HepG2 (cell line): ENCODE results near the gene EXOC1. TPM values are rescaled to one million over a fixed set of nuclear protein-coding genes. Genes with fewer than 3 reads are reported as not detected.

Experiments
- CCAR2 ChIP-seq: fragments of 200-400 bp; formaldehyde crosslinking; optimal IDR thresholded peaks from 2 replicates; pipeline ENCODE3; 2018; ENCODE audit warnings: low read depth, mild to moderate bottlenecking, low read length, moderate library complexity
- ELF1 ChIP-seq: sonication (generic); formaldehyde crosslinking; IDR thresholded peaks from 2 replicates; pipeline ENCODE4 v1.4.0; 2020; ENCODE audit warnings: missing genetic modification reagents
- FOXA3 ChIP-seq: IDR thresholded peaks from 2 replicates; pipeline ENCODE4 v1.6.1; 2016; ENCODE audit warnings: missing genetic modification reagents, missing compliant biosample characterization
- GABPB1 ChIP-seq: IDR thresholded peaks from 2 replicates; pipeline ENCODE4 v1.6.1; 2016; ENCODE audit warnings: mild to moderate bottlenecking, missing genetic modification reagents, moderate library complexity, missing compliant biosample characterization
- GLI4 ChIP-seq: sonication (generic); formaldehyde crosslinking; IDR thresholded peaks from 2 replicates; pipeline ENCODE4 v1.5.1; 2020; ENCODE audit warnings: missing genetic modification reagents, mild to moderate bottlenecking, moderate library complexity, borderline replicate concordance
- HHEX ChIP-seq: IDR thresholded peaks from 2 replicates; pipeline ENCODE4 v1.6.1; 2016; ENCODE audit warnings: control low read depth
- HIVEP1 ChIP-seq: sonication (generic); formaldehyde crosslinking; IDR thresholded peaks from 2 replicates; pipeline ENCODE4 v1.4.0; 2020; ENCODE audit warnings: mild to moderate bottlenecking, missing genetic modification reagents
- MAFK ChIP-seq, 2 experiments: IDR thresholded peaks in 1 of 2; conservative IDR thresholded peaks in 1 of 2; 2 replicates each; pipeline ENCODE4 v1.6.1; 2011; ENCODE audit warnings: improper control_type of control experiment in 2 of 2, low read length in 2 of 2
- NFE2L2 ChIP-seq: fragments of 150-350 bp; IDR thresholded peaks from 2 replicates; pipeline ENCODE4 v1.6.1; 2014; ENCODE audit warnings: low read length
- PCBP2 ChIP-seq: fragments of 200-400 bp; formaldehyde crosslinking; optimal IDR thresholded peaks from 2 replicates; pipeline ENCODE3; 2018; ENCODE audit warnings: low read length, low read depth; ENCODE audit not compliant: poor library complexity, severe bottlenecking
- POGZ ChIP-seq: sonication (generic); formaldehyde crosslinking; IDR thresholded peaks from 2 replicates; pipeline ENCODE4 v1.4.0; 2020; ENCODE audit warnings: mild to moderate bottlenecking, missing genetic modification reagents
- POLR2A ChIP-seq, 2 experiments: IDR thresholded peaks; 2 replicates each; pipeline ENCODE4 v1.6.1; 2011; ENCODE audit warnings: low read depth in 2 of 2, low read length in 2 of 2, mild to moderate bottlenecking in 1 of 2, moderate library complexity in 1 of 2; ENCODE audit not compliant: insufficient read depth in 1 of 2
- SNAI1 ChIP-seq: sonication (generic); formaldehyde crosslinking; IDR thresholded peaks from 2 replicates; pipeline ENCODE4 v1.5.0; 2020; ENCODE audit warnings: mild to moderate bottlenecking, missing genetic modification reagents, borderline replicate concordance
- SSRP1 ChIP-seq: IDR thresholded peaks from 2 replicates; pipeline ENCODE4 v1.6.1; 2016; ENCODE audit warnings: control low read depth
- ZKSCAN5 ChIP-seq: sonication (generic); formaldehyde crosslinking; IDR thresholded peaks from 2 replicates; pipeline ENCODE4 v1.5.1; 2020; ENCODE audit warnings: mild to moderate bottlenecking, missing genetic modification reagents
- ZNF225 ChIP-seq: sonication (generic); formaldehyde crosslinking; IDR thresholded peaks from 2 replicates; pipeline ENCODE4 v1.4.0; 2020; ENCODE audit warnings: mild to moderate bottlenecking, missing genetic modification reagents
- ZNF30 ChIP-seq: sonication (generic); formaldehyde crosslinking; IDR thresholded peaks from 2 replicates; pipeline ENCODE4 v1.5.0; 2020; ENCODE audit warnings: mild to moderate bottlenecking, missing genetic modification reagents
- ZNF543 ChIP-seq: sonication (generic); formaldehyde crosslinking; IDR thresholded peaks from 2 replicates; pipeline ENCODE4 v1.4.0; 2020; ENCODE audit warnings: mild to moderate bottlenecking, missing genetic modification reagents
- ZNF547 ChIP-seq: sonication (generic); formaldehyde crosslinking; IDR thresholded peaks from 2 replicates; pipeline ENCODE4 v1.5.1; 2020; ENCODE audit warnings: mild to moderate bottlenecking, missing genetic modification reagents
- ZNF616 ChIP-seq: sonication (generic); formaldehyde crosslinking; IDR thresholded peaks from 2 replicates; pipeline ENCODE4 v1.5.0; 2020; ENCODE audit warnings: low read depth, mild to moderate bottlenecking, missing genetic modification reagents
- ZNF768 ChIP-seq: sonication (generic); formaldehyde crosslinking; IDR thresholded peaks from 2 replicates; pipeline ENCODE4 v1.4.0; 2020; ENCODE audit warnings: missing genetic modification reagents
- ZNF784 ChIP-seq: sonication (generic); formaldehyde crosslinking; IDR thresholded peaks from 2 replicates; pipeline ENCODE4 v1.5.1; 2020; ENCODE audit warnings: missing genetic modification reagents, mild to moderate bottlenecking, borderline replicate concordance
- ZSCAN12 ChIP-seq: sonication (generic); formaldehyde crosslinking; IDR thresholded peaks from 2 replicates; pipeline ENCODE4 v1.9.0; 2021; ENCODE audit warnings: mild to moderate bottlenecking, missing genetic modification reagents
- polyA plus RNA-seq, 8 experiments: library from polyadenylated mRNA; depleted of rRNA in 3 of 8; stranded (reverse) in 7 of 8; unstranded in 1 of 8; fragments of >200 nt; fragmentation: Illumina TruSeq in 4 of 8; extraction: Trizol in 4 of 8; gene quantifications; 2 replicates each; pipeline versions ENCODE4 v1.2.1 to v1.2.3, GENCODE V29; 2011 to 2016; ENCODE audit warnings: low read depth in 4 of 8, missing spikeins in 1 of 8, mixed read lengths in 1 of 8; ENCODE audit not compliant: insufficient read depth in 1 of 8
- total RNA-seq, 5 experiments: library from RNA; depleted of rRNA; stranded (reverse); fragments of >200 nt; fragmentation: Illumina TruSeq; extraction: Trizol; gene quantifications; 2 replicates each; pipeline ENCODE4 v1.2.3, GENCODE V29; 2016; ENCODE audit warnings: low read depth in 1 of 5
- TF ChIP-seq, protein P1 (sequence below): IDR thresholded peaks from 2 replicates; pipeline ENCODE4 v1.6.1; 2016; ENCODE audit warnings: mild to moderate bottlenecking, missing biosample characterization, missing genetic modification reagents
- TF ChIP-seq, protein P2 (sequence below): sonication (generic); formaldehyde crosslinking; IDR thresholded peaks from 2 replicates; pipeline ENCODE4 v1.4.0; 2020; ENCODE audit warnings: missing genetic modification reagents, borderline replicate concordance
- TF ChIP-seq, protein P3 (sequence below), 2 experiments: sonication (generic) in 1 of 2; formaldehyde crosslinking in 1 of 2; IDR thresholded peaks; 2 replicates each; pipeline versions ENCODE4 v1.4.0 to v1.6.1; 2018 to 2020; ENCODE audit warnings: missing genetic modification reagents in 2 of 2, borderline replicate concordance in 1 of 2, low read depth in 1 of 2, mild to moderate bottlenecking in 1 of 2, missing biosample characterization in 1 of 2

EXOC1 gene
- total and polyA plus RNA-seq, 2 of the 13 experiments (the other 11 are each of a cell fraction or from before 2014, with no cell fraction given) = 9.1 to 18.4 TPM

DNA sequence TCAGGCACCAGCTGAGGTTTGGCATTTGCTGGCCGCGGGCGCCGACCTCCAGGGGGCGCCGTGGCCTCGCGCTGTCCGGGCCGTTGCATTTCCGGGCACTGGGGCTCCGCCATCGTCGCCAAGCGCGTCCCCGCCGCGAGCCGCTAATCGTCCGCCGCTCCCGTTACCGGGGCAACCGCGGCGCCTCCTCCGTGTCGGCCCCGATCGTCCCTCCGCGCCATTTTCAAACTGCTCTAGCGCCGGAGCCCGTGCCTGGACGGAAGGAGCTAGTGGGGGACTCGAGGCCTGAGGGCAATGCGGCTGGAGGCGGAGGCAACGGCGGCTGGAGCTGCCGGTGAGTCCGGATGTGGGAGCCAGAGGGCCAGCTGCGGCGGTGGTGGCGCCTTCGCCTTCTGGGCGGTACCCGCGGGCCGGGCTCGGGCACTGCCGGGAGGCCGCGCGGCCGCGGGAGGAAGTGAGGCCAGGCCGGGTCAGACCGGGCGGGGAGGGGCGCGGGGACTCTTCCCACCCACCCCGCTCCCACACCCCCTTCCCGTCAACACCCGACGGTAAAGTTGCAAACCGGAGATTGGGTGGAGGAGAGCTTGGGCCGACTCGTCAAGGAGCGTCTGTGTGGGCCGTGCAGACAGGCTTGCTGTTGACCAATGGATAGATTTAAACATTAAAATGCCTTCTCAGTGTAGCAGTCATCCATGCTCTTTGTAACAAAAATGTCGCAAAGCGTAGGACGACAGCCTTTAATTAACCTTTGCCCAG, 95.5 kb downstream of the EXOC1 start, which contains the start of gene CEP135 (continued):
- TF ChIP-seq ELF1 (CRISPR knock-in tag) (peak; percentile 86), ZNF616 (CRISPR knock-in tag) (peak; percentile 69; the same call in 1 of the 2 replicates), ZNF784 (CRISPR knock-in tag) (peak; percentile 88; the same call in 1 of the 2 replicates), NFE2L2 (no peak), FOXA3 (CRISPR knock-in tag) (peak; percentile 5; the same call in 1 of the 2 replicates), ZNF225 (CRISPR knock-in tag) (peak; percentile 42; the same call in 1 of the 2 replicates), PCBP2 (no peak), GLI4 (CRISPR knock-in tag) (peak; percentile 89; the same call in 1 of the 2 replicates), POGZ (CRISPR knock-in tag) (peak; percentile 95), SSRP1 (CRISPR knock-in tag) (no peak), ZNF547 (CRISPR knock-in tag) (peak; percentile 95), ZSCAN12 (0 out of 2 replicates have a peak, but pooled peaks have one; percentile 38), ZNF543 (CRISPR knock-in tag) (peak; percentile 60; the same call in 1 of the 2 replicates), CCAR2 (no peak), POLR2A (IDR thresholded peaks at IDR 0.05; ENCODE audit: insufficient read depth in 1 of 2, low read depth in 2 of 2, low read length in 2 of 2) (peak; percentile 56 to 72), ZKSCAN5 (CRISPR knock-in tag) (no peak), HHEX (CRISPR knock-in tag) (no peak), GABPB1 (CRISPR knock-in tag) (peak; percentile 93), ZNF30 (CRISPR knock-in tag) (no peak), HIVEP1 (CRISPR knock-in tag) (peak; percentile 69), ZNF768 (CRISPR knock-in tag) (peak; percentile 77), SNAI1 (CRISPR knock-in tag) (peak; percentile 46; the same call in 1 of the 2 replicates), MAFK (conservative IDR thresholded peaks at IDR 0.05 in 1 of 2, IDR thresholded peaks at IDR 0.05 in 1 of 2; ENCODE audit: low read length in 2 of 2) (no peak)
- TF ChIP-seq, protein P1, sequence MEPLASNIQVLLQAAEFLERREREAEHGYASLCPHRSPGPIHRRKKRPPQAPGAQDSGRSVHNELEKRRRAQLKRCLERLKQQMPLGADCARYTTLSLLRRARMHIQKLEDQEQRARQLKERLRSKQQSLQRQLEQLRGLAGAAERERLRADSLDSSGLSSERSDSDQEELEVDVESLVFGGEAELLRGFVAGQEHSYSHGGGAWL (CRISPR knock-in tag) = peak; percentile 85
- TF ChIP-seq, protein P2, sequence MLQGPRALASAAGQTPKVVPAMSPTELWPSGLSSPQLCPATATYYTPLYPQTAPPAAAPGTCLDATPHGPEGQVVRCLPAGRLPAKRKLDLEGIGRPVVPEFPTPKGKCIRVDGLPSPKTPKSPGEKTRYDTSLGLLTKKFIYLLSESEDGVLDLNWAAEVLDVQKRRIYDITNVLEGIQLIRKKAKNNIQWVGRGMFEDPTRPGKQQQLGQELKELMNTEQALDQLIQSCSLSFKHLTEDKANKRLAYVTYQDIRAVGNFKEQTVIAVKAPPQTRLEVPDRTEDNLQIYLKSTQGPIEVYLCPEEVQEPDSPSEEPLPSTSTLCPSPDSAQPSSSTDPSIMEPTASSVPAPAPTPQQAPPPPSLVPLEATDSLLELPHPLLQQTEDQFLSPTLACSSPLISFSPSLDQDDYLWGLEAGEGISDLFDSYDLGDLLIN = 0 out of 2 replicates have a peak, but pooled peaks have one; percentile 62
- TF ChIP-seq, protein P3, sequence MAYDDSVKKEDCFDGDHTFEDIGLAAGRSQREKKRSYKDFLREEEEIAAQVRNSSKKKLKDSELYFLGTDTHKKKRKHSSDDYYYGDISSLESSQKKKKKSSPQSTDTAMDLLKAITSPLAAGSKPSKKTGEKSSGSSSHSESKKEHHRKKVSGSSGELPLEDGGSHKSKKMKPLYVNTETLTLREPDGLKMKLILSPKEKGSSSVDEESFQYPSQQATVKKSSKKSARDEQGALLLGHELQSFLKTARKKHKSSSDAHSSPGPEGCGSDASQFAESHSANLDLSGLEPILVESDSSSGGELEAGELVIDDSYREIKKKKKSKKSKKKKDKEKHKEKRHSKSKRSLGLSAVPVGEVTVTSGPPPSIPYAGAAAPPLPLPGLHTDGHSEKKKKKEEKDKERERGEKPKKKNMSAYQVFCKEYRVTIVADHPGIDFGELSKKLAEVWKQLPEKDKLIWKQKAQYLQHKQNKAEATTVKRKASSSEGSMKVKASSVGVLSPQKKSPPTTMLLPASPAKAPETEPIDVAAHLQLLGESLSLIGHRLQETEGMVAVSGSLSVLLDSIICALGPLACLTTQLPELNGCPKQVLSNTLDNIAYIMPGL (CRISPR knock-in tag; IDR thresholded peaks at IDR 0.05; ENCODE audit: borderline replicate concordance in 1 of 2, low read depth in 1 of 2) = peak; percentile 94 to 97
